ENCODE measurements around the gene EIF2AK2.
A peak's percentile ranks its signal among the peaks of the same experiment; 100 is the strongest.

EIF2AK2 gene

GRCh38 chr2:37167636-37168180 lies 10.9 kb upstream of the EIF2AK2 start:
- Histone ChIP-seq H3K9me3 (no peaks in the 10 kb centered on the region), H3K4me1 (ENCODE audit: control insufficient read depth in 1 of 2, insufficient read depth in 1 of 2, low read depth in 1 of 2, low read length in 1 of 2) (peaks cover 6 to 16% of the 10 kb centered on the region in 2 experiments), H3K27me3 (no peaks in the 10 kb centered on the region), H3K36me3 (no peaks in the 10 kb centered on the region), H3K4me3 (ENCODE audit: low read depth in 1 of 2, low read length in 1 of 2) (no peak overlapping the region), H3K27ac (no peak overlapping the region)
- no peak for TF ChIP-seq CTCF (IDR thresholded peaks at IDR 0.05)

- Histone ChIP-seq H3K36me3 (no peaks in the 10 kb centered on the region), H3K27me3 (no peaks in the 10 kb centered on the region)
- TF ChIP-seq CTCF (IDR thresholded peaks at IDR 0.05), result no peak
Observed at GRCh38 chr2:37164757-37165156, 8.0 kb upstream of the EIF2AK2 start.

GRCh38 chr2:37156071-37156856 lies 516 bp downstream of the EIF2AK2 start:
- Histone ChIP-seq H3K9me3 (no peaks in the 10 kb centered on the region), H3K27ac (peak overlapping the region; percentile 96), H3K27me3 (no peaks in the 10 kb centered on the region), H3K36me3 (no peaks in the 10 kb centered on the region), H3K4me1 (ENCODE audit: control insufficient read depth in 1 of 2, insufficient read depth in 1 of 2, low read depth in 1 of 2, low read length in 1 of 2) (peaks cover 45 to 49% of the 10 kb centered on the region in 2 experiments), H3K4me3 (ENCODE audit: low read depth in 1 of 2, low read length in 1 of 2) (peak overlapping the region; percentile 67 to 86)
- no peak for TF ChIP-seq CTCF (IDR thresholded peaks at IDR 0.05)

More at GRCh38 chr2:37164757-37165156, 8.0 kb upstream of the EIF2AK2 start:
- Histone ChIP-seq H3K4me3 (ENCODE audit: low read depth in 1 of 2, low read length in 1 of 2) (no peak overlapping the region), H3K27ac (no peak overlapping the region), H3K9me3 (no peaks in the 10 kb centered on the region), H3K4me1 (ENCODE audit: control insufficient read depth in 1 of 2, insufficient read depth in 1 of 2, low read depth in 1 of 2, low read length in 1 of 2) (peaks cover 14 to 28% of the 10 kb centered on the region in 2 experiments)

- no peaks in the 10 kb centered on the region for H3K27me3 ChIP-seq
- peak overlapping the region; percentile 2 to 86 for H3K4me3 ChIP-seq (ENCODE audit: low read depth in 1 of 2, low read length in 1 of 2)
- H3K4me1 ChIP-seq (ENCODE audit: control insufficient read depth in 1 of 2, insufficient read depth in 1 of 2, low read depth in 1 of 2, low read length in 1 of 2), result peaks cover 53 to 58% of the 10 kb centered on the region in 2 experiments
- H3K36me3 ChIP-seq, result no peaks in the 10 kb centered on the region
- no peaks in the 10 kb centered on the region for H3K9me3 ChIP-seq
- H3K27ac ChIP-seq, result peak overlapping the region; percentile 96
- TF ChIP-seq CTCF (IDR thresholded peaks at IDR 0.05), result no peak
Observed at GRCh38 chr2:37154785-37155184, 2.0 kb downstream of the EIF2AK2 start.

- TF ChIP-seq CTCF (IDR thresholded peaks at IDR 0.05), result no peak
- Histone ChIP-seq H3K4me1 (ENCODE audit: control insufficient read depth in 1 of 2, insufficient read depth in 1 of 2, low read depth in 1 of 2, low read length in 1 of 2) (peaks cover 68 to 69% of the 10 kb centered on the region in 2 experiments), H3K27ac (peak overlapping the region; percentile 35), H3K9me3 (no peaks in the 10 kb centered on the region), H3K4me3 (ENCODE audit: low read depth in 1 of 2, low read length in 1 of 2) (no peak overlapping the region), H3K27me3 (no peaks in the 10 kb centered on the region), H3K36me3 (peaks cover 6% of the 10 kb centered on the region)
Observed at GRCh38 chr2:37153224-37153623, 3.6 kb downstream of the EIF2AK2 start.

All from neutrophil (primary cell).